GM18909 (cell line): ENCODE measurements around the gene FAIM.
"Not testable (repeated sequence)": the region's sequence is repeated elsewhere in the genome, so short reads cannot be mapped to it uniquely, and the experiment has no call there.

Source experiments
- ATAC-seq: cut with Tn5 transposase; IDR thresholded peaks from one replicate; pipeline ENCODE4 v1.9.1; 2021; ENCODE audit warnings: mild to moderate bottlenecking; ENCODE audit not compliant: unreplicated experiment, poor library complexity

The FAIM gene

DNA sequence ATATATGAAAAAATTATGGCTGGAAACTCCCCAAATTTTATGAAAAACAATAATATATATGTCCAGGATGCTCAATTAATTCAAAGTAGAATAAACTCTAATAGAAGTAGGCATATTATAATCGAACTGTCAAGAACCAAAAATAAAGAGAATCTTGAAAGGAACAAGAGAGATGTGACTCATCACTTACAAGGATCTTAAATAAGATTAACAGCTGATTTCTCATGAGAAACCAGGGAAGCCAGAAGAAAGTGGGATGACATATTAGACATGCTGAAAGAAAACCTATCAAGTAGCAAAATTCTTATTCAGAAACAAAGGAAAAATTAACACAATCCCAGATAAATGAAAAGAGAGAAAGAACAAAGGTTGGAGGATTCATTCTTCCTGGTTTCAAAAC lies 66.8 kb downstream of the FAIM start:
- no peak for ATAC-seq

DNA sequence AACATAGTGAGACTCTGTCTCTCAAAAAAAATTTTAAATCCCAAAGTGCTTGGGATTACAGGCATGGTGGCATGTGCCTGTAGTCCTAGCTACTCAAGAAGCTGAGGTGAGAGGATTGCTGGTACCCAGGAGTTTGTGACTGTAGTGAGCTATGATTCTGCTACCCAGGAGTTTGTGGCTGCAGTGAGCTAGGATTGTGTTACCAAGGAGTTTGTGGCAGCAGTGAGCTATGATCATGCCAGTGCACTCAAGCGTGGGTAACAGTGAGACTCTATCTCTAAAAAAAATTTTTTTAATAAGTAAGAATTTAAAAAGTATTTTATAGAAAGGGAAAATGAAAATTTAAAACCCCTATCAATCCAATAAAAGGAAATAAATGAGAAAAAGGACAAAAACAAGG lies 69.5 kb downstream of the FAIM start:
- ATAC-seq, result no peak

DNA sequence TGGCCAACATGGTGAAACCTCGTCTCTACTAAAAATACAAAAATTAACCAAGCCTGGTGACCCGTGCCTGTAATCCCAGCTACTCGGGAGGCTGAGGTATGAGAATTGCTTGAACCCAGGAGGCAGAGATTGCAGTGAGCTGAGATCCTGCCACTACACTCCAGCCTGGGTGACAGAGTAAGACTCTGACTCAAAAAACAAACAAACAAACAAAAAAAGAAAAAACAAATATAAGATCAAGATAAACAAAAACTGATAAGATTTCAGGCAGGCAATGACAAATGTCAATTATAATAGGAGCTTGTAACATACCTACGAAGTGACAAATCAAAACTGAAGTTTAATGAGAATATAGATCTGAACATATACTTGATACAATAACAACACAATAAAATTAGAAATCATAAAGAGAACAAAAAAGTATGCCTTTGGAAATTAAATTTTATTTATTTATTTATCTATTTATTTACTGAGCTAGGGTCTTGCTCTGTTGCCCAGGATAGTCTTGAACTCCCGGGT lies 70.4 kb downstream of the FAIM start:
- ATAC-seq, result no peak

DNA sequence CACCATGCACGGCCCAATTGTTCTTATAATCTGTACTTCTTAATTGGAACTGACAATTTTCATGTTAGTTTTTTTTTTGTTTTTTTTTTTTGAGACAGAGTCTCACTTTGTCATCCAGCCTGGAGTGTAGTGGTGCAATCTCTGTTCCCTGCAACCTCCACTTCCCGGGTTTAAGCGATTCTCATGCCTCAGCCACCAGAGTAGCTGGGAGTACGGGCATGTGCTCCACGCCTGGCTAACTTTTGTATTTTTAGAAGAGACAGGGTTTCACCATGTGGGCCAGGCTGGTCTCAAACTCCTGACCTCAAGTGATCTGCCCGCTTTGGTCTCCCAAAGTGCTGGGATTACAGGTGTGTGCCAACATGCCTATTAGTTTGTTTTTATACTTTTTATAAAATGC lies 72.4 kb downstream of the FAIM start:
- ATAC-seq, result not testable (repeated sequence)

DNA sequence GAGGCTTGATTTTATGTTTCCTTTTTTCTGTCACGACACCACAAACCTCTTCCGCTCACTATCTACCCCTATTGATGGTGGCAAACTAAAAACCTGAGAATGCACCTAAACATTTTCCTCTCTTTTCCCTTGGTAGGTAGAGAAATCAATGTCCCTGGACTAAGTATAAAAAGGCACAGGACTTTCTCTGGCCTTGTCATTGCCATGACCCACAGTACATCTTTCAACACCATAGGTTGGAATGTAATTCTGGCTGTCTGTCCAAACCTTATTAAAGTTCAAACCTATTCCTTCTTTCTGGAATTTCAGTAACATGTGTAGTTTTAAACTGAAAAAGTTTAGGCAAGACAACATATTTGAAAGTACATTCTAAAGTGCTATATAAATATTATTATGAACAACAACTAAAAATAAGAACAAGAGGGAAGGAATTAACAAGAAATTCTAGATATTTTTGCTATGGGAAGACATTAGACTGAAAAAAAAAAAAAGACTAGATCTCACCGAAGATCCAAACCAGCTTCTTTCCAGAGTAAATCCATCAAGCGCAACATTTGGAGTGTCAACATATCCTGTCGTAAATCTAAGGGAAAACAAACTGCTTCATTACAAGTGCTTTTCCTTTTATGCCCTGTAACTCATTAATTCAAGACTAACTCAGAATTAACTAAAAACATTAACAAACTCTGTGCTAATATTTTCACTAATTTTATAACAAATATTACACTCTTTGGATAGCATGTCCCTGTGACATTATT lies 73.1 kb downstream of the FAIM start:
- ATAC-seq, result no peak

DNA sequence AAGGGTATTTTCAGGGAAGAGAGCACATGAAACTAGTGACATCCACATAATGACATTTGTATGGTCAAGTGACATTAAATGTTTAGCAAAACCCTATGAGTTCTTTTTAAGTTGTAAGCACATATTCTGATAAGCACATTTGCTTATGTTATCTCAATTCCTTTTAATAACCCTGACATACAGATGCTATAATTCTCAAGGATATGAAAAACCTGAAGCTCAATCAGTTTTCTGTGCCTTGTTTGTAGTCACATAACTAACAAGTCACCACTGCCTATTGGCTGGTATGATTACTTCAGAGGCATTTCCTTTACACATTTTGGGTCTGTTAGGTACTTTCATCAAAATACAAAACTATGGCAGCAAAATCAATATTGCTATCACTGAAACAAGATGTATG lies 74.1 kb downstream of the FAIM start:
- ATAC-seq, result no peak
